ENCODE results near the gene GDI2.
A peak's percentile ranks its signal among the peaks of the same experiment; 100 is the strongest.
"Not testable (repeated sequence)": the region's sequence is repeated elsewhere in the genome, so short reads cannot be mapped to it uniquely, and the experiment has no call there.

GDI2 gene

DNA sequence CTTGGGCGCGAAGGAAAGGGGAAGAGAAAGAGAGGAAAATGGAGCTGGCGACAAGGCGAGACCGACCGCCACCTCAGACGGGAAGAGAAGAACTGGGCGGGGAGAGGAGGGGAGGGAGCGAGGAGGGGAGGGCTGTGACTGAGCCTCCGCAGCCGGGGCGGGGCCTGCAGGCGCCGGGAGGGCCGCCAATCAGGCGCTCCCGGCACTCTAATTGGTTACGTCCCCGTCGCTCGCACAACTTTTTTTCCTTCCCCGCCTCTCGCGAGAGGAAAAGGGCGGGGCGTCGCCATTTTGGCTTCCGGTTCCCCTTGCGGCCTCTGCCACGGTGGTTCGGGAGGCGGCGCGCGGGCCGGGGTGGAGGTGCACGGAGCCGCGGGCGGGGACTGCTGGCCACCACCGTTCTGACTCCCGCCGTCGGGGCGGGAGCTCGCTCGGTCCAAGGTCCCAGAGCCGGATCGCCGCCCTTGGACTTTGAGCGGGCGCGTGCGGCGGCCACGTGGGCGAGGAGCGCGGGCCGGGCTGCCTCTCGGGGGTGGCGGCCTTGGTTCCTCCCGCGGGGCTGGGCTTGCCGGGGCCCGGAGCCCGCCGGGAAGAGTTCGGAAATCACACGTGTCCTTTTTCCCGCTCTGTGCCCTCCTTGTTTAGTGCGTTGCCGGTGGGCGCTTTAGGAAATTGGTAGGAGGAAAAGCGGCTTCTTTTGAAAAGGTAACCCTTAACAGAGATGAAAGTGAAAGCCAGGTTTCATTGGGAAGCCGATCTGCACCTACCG is at the start of gene GDI2:
TSS of gene GDI2 (minus strand) at position 94 of the 769 bp plus-strand sequence. CDS start 176 bp downstream, outside the sequence.
- DNase-seq (ENCODE audit: low spot score), result peak; percentile 99

DNA sequence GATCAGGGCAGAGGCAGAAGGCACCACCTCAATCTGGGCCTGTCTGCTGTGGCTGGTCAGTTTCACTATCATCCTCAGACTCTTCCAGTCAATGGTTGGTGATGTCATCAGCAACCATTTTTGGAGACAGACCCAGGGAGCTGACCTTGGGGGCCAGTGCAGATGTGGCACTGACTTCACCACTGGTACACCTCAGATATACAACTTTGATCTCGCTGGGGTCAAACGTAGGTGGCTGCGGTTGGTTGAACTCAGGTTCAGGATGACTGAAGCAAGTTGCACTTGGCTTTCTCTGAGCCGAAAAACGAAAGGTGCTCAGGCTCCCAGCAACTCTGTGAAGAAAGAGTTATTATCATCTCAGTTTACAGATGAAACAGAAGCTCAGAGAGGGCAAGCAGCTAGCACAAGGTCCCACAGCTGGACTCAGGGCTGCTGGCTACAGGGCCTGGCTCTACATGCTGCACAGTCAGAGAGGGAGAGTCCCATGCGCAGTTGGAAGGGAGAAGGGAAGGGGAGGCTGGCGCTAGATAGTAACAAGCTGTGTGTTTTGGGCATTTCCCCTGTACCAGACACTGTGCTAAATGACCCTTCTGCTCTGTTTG is 49.2 kb upstream of the GDI2 start:
- no peak for DNase-seq (ENCODE audit: low spot score)

DNA sequence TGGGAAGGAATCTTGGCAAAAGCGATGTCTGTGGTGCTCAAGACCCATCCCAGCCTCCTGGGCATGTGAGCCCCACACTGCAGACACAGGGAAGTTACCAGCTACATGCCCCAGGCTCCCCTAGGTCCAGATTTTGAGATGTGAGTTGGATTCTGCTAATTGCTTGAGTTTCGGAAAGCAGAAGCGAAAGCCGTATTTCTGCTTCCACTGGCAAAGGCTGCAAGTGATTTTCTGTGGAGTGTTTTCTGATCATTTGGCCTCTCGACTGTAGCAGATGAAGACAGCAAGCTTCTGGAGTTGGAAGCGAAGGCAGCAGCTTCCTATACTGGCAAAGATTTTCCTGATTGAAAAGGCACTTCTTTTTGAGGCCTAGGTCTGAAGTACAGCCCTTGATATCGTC is 46.8 kb upstream of the GDI2 start:
- DNase-seq (ENCODE audit: low spot score), result no peak

DNA sequence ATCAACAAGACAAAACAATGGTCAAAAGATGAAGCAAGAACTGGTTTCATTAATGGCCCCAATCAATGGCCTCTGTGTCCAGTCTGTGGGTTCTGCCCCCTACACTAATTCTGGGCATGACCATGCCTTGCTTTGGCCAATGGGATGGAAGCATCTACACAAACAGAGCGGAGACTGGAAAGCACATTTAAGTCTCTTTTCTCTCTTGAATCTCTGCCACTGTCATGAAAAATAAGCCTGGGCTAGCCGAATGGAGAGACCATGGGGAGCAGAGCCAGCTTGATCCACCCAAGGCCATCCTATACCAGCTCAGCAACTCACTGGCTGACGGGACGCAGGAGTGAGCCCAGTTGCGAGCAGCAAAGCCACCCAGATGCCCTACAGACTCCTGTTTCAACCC is 45.6 kb upstream of the GDI2 start:
- DNase-seq (ENCODE audit: low spot score), result no peak

DNA sequence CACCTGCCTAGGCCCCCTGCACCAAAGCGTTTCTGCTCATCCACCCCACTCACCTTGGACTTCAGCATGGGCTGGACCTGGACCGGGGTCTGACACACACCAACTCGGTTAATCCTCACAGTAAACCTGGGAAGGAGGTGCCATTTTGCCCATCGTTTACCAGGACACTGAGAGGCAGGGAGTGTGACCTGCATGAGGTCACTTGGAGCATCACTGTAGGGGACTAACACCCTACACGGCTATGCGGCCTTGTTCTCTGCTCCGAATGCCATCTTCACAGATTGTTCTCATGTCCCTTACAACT is 43.4 kb upstream of the GDI2 start:
- DNase-seq (ENCODE audit: low spot score), result no peak

DNA sequence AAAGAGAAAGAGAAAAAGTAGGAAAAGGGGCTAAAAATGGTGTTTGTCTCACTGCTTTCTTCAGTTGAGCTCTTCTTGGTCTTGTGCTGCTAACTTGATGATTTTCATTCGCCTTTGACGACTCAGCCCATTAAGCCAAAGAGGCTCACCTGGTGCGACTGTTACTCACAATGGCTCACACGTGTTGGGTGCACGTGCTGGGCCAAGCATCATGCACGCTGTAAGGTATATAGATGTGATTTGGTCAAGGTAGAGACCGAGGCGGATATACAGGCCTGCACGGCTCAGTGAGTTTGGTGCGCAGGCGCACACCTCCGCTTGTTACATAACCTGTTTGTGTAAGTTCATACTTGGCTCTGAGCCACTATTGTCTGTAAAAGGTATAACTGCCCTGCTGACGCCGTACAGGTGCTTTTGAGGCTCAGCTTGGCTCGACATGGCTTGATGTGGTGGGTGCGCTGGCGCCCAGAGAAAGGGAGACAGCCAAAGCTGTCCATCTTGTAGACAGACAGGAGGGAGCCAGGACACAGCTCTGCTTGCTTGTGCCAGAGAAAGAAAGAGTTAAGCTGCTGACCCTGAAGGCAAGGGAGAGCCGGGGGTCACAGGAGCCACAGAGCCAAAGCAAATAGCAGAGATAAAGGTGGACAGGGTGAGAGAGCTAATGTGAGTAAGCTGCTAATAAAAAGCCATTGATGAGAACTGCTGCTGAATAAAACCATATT is 42.9 kb upstream of the GDI2 start:
- DNase-seq (ENCODE audit: low spot score), result no peak

DNA sequence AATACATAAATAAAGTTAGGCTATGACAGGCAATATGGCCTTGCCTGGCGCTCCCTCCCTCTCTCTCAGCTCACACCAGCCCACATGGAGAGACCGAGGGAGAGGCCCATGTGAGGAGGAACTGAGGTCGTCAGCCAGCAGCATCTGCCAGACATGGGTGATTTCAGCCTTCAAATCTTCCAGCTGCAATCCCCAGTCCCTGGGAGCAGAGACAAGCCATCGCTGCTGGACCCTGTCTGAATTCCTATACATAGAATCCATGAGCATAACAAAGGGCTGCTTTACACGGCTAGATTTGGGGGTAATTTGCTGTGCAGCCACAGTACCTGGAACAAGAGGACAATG is 40.9 kb upstream of the GDI2 start:
- DNase-seq (ENCODE audit: low spot score), result no peak

DNA sequence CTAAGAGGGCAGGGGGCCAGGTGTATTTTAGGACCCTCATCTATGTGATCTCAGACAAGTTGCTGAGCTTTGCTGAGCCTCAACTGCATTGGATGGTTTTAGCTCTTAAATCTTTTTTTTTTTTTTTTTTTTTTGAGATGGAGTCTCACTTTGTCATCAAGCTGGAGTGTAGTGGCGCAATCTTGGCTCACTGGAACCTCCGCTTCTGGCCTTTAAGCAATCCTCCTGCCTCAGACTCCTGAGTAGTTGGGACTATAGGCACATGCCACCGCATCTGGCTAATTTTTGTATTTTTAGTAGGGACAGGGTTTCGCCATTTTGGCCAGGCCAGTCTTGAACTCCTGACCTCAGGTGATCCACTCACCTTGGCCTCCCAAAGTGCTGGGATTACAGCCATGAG is 33.4 kb upstream of the GDI2 start:
- not testable (repeated sequence) for DNase-seq (ENCODE audit: low spot score)

DNA sequence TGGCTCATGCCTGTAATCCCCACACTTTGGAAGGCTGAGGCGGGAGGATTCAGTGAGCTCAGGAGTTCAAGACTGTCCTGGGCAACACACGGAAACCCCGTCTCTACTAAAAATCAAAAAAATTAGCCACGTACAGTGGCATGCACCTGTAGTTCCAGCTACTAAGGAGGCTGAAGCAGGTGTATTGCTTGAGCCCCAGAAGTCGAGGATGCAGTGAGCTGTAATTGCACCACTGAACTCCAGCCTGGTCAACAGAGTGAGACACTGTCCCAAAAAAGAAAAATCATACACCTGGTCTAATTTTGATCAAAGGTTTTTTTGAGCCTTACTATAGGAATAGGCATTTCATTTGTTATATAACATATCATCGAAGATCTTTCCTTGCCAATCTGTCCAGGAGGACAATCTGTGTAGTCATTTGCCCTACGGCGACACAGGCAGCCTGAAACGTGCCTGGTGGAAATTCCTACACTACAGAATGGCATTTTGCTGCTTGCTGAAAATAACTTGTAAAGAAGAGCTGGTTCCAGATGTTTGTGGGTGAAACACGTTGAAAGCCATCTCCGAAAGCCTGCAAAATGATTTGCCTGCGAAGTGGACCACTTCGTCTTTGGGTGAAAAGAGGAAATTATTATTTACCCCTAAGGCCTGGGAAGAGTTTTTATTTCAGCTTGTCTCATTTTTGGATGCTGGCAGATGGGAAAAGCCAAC is 31.3 kb upstream of the GDI2 start:
- DNase-seq (ENCODE audit: low spot score), result peak; percentile 53

DNA sequence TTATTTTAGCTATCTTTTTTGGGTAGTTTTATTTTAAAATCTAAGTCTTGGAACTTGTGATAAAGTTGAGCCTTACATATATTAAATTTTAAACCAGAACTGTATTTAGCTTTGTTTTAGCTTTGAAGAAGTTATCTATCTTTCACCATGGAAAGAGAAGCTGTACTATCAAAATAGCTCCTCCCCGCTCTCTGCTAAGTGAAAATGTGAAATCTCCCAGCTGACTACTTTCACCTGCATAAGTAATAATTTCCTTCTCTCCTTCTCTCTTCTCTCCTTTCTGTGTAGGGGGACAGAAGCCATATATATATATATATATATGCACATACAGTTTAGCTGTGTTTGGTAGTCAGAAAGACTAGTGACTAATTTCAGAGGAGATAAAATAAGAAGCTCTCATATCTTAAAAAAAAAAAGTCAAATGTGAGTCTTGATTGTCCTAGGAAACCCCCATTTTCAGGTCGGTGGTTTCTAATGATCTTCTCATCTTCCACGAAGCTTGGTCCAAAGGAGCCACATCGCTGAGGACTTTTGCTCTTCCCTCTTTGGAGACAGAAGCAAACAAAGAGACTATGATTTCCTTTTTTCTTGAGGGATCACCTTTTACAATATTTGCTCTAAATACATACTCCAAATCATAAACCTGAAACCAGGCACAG is 30.6 kb upstream of the GDI2 start:
- no peak for DNase-seq (ENCODE audit: low spot score)

DNA sequence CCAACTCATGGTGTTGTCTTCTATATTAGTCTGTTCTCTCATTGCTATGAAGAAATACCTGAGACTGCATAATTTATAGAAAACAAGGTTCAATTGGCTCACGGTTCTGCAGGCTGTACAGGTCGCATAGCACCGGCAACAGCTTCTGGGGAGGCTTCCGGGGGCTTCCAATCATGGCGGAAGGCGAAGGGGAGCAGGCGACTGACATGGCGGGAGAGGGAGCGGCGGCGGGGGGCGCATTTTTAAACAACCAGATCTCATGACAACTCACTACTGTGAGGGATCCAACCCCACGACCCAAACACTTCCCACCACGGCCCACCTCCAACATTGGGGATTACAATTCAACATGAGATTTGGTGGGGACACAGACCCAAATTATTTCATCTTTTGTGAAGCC is 28.7 kb upstream of the GDI2 start:
- no peak for DNase-seq (ENCODE audit: low spot score)

DNA sequence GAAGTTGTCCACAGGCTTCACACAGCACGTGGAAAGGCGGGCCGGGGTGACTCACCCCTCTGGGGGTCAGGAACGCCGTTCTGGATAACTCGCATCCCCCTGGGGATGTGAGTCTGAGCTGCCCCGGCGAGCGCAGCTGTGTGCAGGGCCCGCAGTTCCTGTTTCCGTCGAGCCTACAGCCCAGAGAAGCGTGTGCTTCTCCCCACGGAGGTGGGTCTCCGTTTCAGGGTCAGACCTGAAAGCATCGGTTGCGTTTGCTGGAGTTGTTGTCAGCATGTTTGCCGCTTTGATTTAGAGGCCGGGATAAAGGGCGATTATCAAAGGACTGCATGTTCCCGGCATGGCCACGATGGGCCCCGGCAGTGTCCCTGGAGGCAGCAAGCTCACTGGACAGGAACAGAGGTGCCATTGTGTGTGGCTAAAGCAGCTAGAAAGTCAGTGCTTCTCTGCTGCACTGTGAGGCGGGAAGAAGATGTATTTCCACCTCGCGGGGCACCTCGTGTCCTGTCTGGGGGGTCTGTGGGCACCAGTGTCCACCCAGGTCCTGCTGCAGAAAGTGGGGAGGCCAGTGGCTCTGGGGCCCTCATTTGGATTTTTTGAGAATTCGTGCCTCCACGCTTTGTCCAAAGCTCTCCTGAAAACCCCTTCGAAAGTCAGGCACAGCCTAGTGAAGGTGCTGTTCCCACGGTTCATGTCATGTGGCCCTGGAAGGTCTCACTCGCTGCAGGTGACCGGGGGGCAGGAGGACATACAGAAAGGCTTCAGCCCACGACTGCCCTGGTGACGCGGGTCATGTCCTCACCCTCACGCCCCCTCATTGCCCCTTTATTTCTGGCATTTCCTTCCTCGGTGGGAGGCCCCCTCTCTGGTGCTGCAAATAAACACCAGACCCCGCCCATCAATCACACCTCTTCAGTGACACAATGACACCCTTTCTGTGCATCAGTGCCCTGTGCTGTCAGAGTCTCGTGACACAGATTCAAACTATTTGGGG is 27.4 kb upstream of the GDI2 start:
- no peak for DNase-seq (ENCODE audit: low spot score)

DNA sequence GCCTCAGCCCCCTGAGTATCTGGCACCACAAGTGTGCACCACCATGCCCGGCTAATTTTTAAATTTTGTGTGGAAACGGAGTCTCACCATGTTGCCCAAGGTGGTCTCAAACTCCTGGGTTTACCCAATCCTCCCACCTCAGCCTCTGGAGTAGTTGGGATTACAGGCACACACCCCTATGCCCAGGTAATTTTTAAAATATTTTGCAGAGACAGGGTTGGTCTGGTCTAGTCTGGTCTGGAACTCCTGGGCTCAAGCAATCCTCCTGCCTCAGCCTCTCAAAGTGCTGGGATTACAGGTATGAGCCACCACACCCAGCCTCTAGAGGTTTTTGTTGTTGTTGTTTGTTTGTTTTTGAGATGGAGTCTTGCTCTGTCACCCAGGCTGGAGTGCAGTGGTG is 22.9 kb upstream of the GDI2 start:
- DNase-seq (ENCODE audit: low spot score), result not testable (repeated sequence)

DNA sequence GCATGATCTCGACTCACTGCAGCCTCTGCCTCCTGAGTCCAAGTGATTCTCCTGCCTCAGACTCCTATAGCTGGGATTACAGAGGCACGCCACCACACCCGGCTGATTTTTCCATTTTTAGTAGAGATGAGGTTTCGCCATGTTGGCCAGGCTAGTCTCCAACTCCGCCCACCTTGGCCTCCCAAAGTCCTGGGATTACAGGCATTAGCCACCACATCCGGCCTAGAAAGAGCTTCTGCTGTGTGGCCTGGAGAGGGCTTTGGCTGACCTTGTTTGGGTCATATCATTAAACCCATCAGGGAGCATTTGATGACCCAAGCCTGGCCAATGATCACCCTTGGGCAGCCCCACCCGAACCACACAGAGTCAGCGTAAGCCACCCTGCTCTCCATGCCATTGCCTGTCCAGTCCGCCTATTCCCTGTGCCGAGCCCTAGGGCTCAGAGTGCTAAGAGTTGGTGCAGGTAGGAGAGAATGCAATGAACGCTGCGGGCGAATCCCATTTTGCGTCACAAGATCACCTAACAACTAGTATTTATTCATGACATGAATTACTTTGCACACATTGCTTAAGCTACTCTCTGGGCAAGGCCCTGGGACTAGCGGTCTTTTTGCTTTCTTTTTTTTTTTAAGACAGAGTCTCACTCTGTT is 22.3 kb upstream of the GDI2 start:
- no peak for DNase-seq (ENCODE audit: low spot score)

DNA sequence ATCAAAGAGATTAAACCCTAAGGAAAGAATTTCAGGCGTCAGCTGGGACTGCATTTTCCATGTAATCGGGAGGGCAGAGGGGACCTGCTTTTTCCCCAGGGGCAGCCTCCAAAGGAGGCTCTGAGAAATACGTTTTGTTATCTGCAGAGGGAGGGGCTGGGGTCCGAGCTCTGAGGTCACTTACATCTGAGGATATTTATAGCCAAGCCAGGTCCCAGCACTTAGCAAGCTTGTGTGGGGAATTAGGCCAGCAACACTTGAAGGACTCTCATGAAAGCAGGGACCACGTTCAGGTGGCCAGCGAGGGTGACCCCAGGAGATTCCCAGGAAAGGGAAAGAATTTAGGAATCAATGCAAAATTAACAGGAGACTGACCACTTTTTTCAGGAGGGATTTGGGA is 20.6 kb upstream of the GDI2 start:
- no peak for DNase-seq (ENCODE audit: low spot score)

DNA sequence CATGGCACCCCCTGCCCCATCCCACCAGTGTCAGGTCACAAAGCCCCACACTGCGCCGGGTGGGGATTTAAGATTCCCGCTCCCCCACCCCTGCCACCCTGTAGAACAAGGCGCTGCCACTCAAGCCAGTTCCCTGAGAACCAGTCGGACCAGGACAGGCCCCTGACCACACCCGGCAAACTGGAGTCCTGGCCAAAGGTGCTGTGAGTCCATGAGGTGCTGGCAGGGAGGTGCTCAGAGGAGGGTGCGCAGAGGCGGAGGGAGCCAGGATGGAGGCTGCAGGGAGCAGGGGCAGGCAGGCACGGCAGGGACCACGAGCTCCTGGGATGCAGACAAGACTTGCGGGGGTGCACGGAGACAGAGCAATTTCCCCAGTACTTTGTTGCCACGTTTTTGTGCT is 19.7 kb upstream of the GDI2 start:
- DNase-seq (ENCODE audit: low spot score), result no peak

DNA sequence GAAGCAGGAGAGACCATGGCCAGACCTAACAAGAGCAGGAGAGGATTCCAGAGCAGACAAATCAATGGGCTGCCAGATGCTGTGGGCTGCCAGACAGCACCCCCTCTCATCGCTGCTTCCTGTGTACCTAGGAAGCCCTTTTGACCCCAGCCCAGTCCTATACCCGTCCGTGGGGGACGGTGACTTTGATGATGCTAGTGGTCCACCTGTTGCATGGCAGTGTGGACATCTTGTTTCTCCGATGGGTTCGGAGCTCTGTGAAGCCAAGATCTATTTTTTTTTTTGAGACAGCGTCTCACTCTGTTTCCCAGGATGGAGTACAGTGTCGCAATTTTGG is 18.2 kb upstream of the GDI2 start:
- DNase-seq (ENCODE audit: low spot score), result no peak

DNA sequence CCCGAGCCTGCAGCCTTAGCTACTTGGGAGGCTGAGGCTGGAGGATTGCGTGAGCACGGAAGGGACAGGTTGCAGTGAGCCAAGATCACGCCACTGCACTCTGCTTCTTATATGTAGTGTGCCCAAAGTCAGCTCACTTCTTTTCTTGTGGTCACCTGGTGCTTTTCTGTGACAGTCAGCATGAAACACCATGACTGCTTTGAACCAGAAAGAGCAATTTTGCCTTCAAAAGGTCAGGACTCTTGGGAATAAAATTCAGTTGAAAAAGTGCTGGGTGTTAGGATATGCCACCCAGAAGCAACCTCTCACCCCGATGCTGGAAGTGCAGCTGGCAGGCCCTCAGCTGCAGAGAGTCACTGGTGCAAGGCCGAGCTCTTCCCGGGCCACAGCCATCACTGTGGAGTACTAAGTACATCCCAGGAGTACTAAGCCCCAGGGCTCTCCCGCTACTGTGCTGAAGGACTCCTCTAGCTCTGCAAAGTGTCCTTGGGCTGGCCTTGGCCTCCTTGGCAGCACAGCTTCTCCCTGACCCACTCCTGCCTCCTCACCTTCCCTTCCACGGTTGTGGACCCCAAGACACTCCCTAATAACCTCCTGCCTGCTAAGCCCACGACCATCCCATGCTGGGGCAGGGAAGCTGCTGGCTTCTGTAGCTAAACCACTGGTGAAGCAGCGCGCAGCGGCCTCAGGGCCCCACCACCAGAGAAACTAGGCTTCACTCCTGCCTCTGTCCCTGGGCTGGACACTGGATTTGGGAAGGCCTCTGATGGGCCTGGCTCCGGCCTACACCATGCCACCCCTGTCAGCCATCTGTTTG is 17.6 kb upstream of the GDI2 start:
- no peak for DNase-seq (ENCODE audit: low spot score)

DNA sequence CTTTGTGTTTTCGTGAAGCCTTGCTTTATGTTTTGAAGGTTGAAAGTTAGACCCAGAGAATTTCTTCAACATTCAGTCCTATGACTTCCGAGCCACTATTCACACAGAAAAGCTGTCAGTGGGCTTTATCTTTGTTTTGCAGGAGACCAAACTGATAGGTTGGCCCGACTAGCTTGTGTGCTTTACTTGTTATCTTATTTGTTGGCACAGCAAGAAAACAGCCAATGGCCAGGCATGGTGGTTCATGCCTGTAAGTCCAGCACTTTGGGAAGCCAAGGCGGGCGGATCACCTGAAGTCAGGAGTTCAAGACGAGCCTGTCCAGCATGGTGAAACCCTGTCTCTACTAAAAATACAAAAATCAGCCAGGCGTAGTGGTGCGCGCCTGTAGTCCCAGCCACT is 16.0 kb upstream of the GDI2 start:
- no peak for DNase-seq (ENCODE audit: low spot score)

DNA sequence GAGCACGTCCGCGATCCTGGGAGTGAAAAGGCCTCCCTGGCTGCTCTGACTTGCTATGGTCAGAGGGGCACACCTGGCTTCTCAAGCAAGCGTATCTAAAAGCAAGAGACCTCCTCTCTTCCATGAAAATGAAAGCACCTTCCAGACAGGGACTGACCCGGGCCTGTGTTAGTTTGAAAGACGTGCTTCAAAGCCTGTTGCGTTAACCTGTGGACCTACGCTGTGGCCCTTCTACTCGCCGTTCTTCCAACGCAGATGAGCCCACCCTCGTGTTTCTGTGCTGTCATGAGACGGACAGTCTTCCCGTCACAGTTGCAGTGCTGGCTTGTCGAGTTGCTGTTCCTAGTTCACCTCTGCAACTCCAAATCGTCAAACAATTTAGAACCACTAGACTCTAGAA is 15.5 kb upstream of the GDI2 start:
- DNase-seq (ENCODE audit: low spot score), result no peak

All from AG20443 (cell line).